RWPE1 (cell line): ENCODE data around the gene ATE1.

ENCODE experiments used
- CTCF ChIA-PET: fragments of 350-600 bp; sonication (Branson Sonifier 250); formaldehyde crosslinking; extraction: SDS; loops from one replicate; lab custom pipeline; 2021; lab: Yijun Ruan, JAX
- POLR2A ChIA-PET: fragments of 400-600 bp; formaldehyde crosslinking; extraction: SDS; loops from one replicate; lab custom pipeline; 2020; ENCODE audit warnings: antibody characterized with exemption; ENCODE audit not compliant: low non-redundant PET; lab: Yijun Ruan, JAX
- DNase-seq: peaks from one replicate; pipeline ENCODE4 v3.0.0; 2012; ENCODE audit warnings: low spot score
- H3K27ac ChIP-seq: fragments of 450-650 bp; 2 replicates; pipeline ENCODE4 v1.5.1; 2017
- TF ChIP-seq, protein P1 (sequence below): fragments of 450-650 bp; conservative IDR thresholded peaks from 2 replicates; pipeline ENCODE4 v1.5.1; 2017; ENCODE audit warnings: low read depth, mild to moderate bottlenecking

The ATE1 gene

DNA sequence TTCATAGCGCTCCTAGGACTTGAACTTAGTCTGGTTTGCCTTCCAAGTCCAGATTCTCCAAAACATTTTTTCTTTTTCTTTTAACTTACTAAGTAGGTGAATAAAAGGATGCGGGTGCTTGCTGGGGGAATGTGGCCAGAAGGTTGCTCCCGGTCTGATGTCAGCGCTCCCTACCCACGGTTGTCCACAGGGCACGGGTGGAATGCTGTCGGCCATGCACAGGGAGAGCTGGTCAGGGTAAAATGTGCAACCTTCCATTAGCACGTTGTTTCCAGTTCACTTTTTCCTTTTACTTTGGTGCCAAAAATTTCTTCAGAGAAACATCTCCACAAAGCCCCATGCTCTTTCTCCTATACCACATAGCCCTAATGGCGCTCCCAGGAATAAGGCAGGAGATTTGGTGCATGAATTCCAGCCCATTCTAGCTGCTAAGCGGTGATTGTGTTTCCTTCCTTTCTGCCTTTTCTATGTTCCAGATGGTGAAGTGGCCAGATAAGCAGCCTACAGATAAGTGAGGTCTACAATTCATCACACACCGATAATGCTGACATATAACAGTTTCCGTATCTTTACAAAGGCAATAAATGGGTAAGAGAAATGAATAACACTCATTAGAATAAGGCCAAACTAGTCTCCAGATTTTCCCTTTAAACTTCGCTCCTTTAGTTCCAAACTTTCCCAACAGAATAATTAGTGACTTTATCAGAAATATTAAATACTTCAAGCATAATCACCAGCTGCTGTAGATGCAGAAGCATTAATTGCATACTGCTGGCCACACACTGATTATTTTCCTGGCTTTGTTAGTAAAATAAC is 191.3 kb downstream of the ATE1 start:
- H3K27ac ChIP-seq: no peak overlapping the region
- POLR2A ChIA-PET: no interaction called here
- TF ChIP-seq, protein P1, sequence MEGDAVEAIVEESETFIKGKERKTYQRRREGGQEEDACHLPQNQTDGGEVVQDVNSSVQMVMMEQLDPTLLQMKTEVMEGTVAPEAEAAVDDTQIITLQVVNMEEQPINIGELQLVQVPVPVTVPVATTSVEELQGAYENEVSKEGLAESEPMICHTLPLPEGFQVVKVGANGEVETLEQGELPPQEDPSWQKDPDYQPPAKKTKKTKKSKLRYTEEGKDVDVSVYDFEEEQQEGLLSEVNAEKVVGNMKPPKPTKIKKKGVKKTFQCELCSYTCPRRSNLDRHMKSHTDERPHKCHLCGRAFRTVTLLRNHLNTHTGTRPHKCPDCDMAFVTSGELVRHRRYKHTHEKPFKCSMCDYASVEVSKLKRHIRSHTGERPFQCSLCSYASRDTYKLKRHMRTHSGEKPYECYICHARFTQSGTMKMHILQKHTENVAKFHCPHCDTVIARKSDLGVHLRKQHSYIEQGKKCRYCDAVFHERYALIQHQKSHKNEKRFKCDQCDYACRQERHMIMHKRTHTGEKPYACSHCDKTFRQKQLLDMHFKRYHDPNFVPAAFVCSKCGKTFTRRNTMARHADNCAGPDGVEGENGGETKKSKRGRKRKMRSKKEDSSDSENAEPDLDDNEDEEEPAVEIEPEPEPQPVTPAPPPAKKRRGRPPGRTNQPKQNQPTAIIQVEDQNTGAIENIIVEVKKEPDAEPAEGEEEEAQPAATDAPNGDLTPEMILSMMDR: no peak
- CTCF ChIA-PET: interaction anchor here (0.5 to 0.7 kb wide), 3 partner anchors 11 to 1221 kb away, joined by 3 to 5 read pairs (median 3); no protein-coding TSS in a partner anchor
- no peak for DNase-seq

GRCh38 chr10:121735263-121735662 is 192.6 kb downstream of the ATE1 start:
- POLR2A ChIA-PET: no interaction called here
- TF ChIP-seq, protein P1: no peak
- CTCF ChIA-PET: no interaction called here
- DNase-seq: no peak
- no peak overlapping the region for H3K27ac ChIP-seq

DNA sequence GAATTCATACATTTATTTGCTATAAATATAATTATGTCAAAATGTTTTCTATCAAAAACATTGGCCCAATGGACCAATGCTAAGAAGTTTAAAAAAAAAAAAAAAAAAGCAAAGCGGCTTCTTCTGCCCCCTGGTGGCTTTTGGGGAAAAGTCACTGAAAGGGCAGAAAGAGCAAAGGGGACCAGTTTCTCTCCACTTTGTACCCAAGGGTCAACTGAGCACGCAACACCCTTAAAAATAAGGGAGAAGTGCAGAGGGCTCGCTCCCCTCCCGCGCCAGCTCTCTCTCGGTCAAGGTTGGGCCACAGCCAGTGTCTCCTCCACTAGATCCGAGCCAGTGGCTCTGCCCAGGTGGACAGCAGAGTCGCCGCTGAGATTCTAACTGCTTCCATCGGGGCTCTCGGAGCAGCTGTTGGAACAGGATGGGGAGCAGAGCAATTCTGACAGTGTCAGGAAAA is 193.2 kb downstream of the ATE1 start:
- TF ChIP-seq, protein P1: peak; percentile 81
- CTCF ChIA-PET: interaction anchor here (0.6 to 1.2 kb wide), 9 partner anchors 9 to 825 kb away, joined by 3 to 5 read pairs (median 4); no protein-coding TSS in a partner anchor
- peak; percentile 55 for DNase-seq
- POLR2A ChIA-PET: interaction anchor here (0.5 kb wide), 1 partner anchor 286 kb away, joined by 4 read pairs; no protein-coding TSS in a partner anchor
- H3K27ac ChIP-seq: no peak overlapping the region

GRCh38 chr10:121732656-121733445 is 195.0 kb downstream of the ATE1 start:
- no peak overlapping the region for H3K27ac ChIP-seq
- CTCF ChIA-PET: interaction anchor here (0.5 to 1.2 kb wide), 2 partner anchors 154 to 166 kb away, joined by 3 read pairs; no protein-coding TSS in a partner anchor
- no peak for DNase-seq
- TF ChIP-seq, protein P1: no peak
- POLR2A ChIA-PET: no interaction called here

DNA sequence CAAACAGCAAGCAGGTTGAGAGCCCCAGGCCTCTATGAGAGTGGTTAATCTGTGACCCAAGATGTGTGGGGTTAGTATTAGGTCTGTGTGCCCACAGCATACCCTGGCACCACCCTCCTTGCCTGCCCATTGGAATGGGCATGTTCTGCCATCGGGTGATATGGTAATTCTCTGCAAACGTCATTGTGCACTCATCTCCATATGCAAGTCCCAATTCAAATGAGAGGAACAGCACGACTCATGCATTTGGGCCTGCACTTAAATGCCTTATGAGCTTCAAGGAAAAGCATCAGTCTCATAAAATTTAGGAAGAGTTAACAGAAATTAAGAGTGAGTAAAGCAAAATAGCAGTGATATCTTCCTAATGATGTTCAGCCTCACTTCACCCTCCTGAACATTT is 195.7 kb downstream of the ATE1 start:
- DNase-seq: no peak
- ChIA-PET POLR2A (no interaction called here), CTCF (interaction anchor here (0.6 kb wide), 1 partner anchor 1310 kb away, joined by 3 read pairs; no protein-coding TSS in a partner anchor)
- TF ChIP-seq, protein P1: no peak
- no peak overlapping the region for H3K27ac ChIP-seq

GRCh38 chr10:121724282-121724681 is 203.5 kb downstream of the ATE1 start:
- no peak overlapping the region for H3K27ac ChIP-seq
- DNase-seq: no peak
- POLR2A ChIA-PET: no interaction called here
- CTCF ChIA-PET: no interaction called here
- TF ChIP-seq, protein P1: no peak
